GM19452 (cell line): Measurements from ENCODE around the gene CFAP97D1.

Experiments used
- ATAC-seq: cut with Tn5 transposase; IDR thresholded peaks from one replicate; pipeline ENCODE4 v1.9.1; 2021; ENCODE audit not compliant: unreplicated experiment

CFAP97D1 gene

DNA sequence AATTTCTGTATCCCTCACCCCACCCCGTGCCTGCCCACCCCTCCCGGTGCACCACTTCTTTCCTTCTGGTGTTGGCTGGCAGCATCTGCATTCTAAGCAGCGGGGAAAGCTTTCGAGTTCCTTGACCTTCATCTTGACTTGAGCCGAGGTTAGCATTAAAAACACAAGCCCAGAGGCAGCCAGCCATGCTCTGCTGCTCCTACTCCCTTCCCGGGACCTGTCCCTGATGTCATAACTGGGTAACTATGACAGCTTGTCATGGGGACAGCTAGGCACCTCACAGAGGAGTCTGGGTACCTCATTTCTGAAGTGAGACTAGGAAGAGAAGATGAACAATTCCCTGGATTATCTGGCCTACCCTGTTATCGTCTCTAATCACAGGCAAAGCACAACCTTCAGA lies at the start of gene CFAP97D1:
Gene CFAP97D1 (plus strand): TSS at position 301 of the 400 bp plus-strand sequence. CDS start 28 bp downstream, at position 329.
- no peak for ATAC-seq

DNA sequence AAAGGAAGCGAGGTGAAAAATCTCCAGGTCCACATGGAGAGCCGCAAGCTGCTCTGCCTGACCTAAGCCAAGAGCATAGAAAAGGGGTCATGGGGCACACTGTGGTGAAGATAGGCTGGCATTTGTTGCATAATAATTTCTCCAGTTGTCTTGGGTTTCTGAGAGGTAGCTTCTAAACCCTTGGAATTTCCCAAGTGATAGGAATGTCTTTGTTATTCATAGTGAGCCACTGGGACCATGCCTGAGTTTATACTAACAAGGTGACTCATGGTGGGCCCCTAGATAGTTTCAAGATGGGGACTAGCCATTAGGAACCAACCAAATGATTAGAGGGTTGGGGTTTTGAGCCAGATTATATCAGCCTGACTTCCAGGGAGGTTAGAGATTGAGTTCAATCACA lies 47.3 kb upstream of the CFAP97D1 start:
- ATAC-seq: no peak

DNA sequence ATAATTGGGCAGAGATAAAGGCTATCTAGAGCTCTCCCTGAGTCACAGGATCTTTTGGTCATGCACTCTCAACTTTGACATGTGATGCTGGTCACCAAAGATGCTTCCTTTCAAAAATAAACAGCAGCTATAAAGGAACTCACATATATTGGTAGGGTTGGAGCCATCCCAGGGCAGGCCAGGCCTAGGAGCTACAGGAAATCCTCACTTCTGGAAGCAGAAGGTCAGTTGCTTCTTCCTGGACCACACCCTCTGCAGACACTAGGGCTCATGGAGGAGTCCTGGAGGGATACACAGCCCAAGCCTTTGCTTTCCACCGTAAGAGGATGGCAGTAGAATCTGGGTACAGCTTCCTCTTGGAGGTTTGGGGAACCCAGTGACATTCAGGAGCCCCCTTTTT lies 46.3 kb upstream of the CFAP97D1 start:
- no peak for ATAC-seq

DNA sequence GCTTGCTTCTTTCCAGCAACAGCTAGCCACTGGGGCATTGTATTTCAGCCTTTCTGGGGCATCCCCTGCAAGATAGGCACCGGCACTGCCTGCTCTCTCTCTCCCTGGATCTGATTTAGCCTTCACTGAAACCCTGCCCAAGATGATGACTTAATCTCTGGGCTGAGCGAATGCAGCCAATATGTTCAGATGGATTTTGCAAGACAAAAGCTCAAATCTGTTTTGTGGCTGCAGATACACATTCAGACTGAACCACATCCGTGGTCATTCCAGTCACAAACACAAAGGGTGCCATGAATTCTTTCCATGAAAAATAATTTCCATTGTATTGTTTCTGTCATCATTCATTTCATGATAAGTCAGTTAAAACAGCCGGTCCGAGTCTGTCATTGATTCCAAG lies 45.9 kb upstream of the CFAP97D1 start:
- ATAC-seq: no peak

DNA sequence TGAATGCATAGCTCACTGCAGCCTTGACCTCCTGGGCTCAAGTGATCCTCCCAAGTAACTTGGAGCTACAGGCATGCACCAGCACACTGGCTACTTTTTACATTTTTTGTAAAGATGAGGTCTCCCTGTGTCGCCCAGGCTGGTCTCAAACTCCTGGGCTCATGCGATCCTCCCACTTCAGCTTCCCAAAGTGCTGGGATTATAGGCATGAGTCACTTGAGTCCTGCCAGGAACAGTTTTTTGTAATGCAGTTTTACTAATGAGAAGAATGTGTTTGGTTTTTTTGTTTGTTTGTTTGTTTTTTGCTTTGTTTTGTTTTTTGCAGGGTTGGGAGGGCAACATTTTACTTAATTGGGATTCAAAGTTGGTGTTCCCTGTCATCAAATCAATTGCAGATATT lies 43.8 kb upstream of the CFAP97D1 start:
- ATAC-seq: no peak

DNA sequence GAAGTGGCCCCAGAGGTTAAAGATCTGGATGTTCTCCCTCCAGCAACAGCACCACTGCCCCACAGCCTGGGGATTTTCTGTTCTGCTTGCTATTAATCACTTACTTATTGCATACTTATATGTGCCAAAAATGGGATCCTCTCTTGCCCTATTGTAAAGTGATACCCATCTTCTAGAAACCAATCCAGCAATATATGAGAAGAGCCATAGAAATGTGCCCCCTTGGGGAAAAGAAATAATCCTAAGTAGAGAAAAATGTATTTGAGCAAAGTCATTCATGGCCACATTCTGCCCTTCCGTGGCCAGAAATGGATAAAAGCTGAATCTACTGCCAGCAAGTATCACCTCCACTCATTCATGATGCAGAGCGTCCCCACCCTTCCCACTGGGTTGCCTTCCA lies 42.5 kb upstream of the CFAP97D1 start:
- ATAC-seq: no peak

DNA sequence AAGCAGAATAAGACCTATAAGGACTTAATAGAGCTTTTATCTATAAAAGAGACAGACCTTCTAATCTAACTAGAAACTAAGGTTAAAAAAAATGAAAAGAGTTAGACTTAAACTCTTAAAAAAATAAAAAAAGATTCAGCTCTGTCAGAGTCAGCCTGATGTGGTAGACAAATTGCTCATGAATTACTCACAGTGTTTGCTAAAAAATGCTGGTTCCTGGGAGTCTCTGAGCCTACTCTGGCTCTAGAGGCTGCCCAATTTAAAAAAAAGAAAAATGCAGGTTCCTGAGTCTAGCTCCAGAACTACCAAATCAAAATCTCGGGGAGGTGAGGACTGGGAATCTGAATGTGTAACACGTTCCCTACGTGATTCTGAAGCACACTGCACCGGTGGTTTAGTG lies 39.7 kb upstream of the CFAP97D1 start:
- no peak for ATAC-seq

DNA sequence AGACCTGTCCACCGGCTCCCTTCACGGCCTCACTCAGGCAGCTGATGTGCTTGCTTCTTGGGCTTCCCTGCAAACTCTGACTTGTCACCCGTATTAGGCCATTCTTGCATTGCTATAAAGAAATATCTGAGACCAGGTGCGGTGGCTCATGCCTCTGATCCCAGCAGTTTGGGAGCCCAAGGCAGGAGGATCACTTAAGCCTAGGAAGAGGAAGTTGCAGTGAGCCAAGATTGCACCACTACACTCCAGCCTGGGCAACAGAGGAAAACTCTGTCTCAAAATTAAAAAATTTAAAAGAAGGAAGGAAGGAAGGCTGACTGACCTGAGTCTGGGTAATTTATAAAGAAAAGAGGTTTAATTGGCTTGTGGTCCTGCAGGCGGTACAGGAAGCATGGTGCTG lies 38.6 kb upstream of the CFAP97D1 start:
- ATAC-seq: no peak

DNA sequence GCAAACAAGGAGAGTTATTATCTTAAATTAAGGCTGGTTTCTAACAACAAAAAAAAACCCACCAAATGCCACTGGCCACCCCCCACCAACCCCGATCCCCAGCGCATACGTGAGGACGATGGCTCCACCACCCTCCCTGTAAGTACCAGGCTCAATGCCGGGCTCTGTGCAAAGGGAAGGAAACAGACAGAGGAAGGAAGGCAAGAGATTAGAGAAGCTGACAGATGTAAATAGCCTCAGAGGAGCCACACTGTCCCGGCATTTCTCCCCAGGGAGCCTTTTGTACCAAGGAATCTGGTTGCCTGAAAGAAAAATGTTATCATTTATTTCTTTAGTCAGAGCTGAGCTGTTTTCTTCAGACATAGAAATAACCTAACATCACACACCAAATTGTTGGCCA lies 34.7 kb upstream of the CFAP97D1 start:
- ATAC-seq: no peak

DNA sequence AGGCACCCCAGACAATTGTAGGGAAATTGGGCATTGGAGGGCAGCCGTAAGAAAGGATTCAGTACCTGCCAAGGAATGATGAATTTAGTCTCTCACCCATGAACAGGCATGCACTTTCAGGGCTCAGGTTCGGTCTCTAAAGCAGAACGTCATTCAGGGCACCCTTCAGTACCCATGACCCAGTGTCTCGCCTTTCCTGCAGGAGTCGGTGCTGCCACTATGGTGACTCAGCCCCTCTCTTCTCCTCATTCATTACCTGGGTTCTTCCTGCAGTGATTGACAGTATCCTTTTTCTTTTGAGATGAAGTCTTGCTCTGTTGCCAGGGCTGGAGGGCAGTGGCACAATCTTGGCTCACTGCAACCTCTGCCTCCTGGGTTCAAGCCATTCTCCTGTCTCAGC lies 30.1 kb upstream of the CFAP97D1 start:
- ATAC-seq: no peak

DNA sequence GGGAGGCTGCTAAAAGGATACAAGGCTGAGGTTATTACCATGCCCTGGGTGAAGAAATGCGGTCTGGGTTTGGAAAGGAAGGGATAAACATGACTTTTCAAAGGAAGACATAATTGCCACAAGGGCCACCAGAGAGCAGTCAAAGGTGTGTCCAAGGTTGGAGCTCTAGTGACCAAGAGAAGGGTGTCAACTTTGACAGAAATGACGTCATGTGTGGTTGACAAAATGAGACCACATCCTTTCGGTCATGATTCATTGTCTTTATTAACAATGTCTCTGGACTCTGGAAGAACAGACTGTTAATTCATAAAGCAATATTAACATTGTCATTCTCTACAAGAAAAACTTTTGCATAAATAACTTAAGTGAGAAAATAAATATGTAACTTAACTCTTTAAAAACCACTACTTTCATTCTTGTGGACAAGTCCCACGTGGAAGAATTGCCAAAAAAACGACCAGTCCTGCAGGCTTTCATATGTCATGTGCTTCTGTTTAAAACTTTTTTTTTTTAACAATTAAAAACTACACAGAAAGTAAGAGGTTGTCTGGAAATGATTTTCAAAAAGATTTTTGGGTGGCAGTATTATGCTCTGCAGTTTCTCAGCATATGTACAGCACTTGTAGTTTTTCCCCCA lies 26.6 kb upstream of the CFAP97D1 start:
- ATAC-seq: no peak

DNA sequence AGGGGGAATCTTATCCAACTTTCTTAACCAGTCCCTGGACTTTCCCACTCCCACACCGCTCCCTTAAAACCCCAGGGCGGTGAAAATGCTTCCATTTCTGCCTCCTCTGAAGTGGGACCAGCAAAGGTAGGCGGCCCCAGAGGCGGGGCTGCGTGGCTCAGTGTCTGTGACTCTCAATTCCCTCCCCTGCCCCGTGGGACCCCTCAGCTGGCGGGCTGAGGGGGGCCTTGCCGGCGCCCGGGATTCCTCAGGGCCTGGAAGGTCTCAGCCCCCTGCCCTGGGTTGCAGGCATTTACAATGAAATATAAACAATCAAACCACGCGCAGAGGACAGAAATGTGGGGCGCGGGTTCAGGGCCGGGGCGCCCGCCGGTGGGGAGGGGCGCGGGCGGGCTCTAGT lies 25.3 kb upstream of the CFAP97D1 start:
- ATAC-seq: no peak

DNA sequence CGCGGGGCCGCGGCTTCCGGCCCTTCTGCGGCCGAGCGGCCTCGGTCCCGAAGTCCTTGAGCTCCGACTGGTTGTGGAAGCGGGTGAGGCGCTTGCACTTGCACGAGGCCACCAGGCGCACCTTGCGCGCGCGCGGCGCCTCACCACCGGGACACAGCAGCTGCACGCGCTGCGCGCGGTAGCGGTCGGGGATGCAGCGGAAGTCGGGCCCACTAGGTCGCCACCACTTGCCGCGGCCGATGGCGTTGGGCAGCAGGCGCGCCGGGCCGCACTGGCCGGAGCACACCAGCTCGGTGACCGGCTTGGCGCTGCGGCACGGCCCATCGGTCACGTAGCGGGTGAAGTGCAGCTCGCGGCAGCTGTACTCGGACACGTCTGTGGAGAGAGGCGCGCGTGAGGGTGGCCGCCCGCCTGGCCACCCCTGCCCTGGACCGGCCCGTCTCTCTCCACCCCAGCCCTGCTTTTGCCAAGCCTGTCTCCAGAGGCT lies 24.8 kb upstream of the CFAP97D1 start:
- no peak for ATAC-seq

DNA sequence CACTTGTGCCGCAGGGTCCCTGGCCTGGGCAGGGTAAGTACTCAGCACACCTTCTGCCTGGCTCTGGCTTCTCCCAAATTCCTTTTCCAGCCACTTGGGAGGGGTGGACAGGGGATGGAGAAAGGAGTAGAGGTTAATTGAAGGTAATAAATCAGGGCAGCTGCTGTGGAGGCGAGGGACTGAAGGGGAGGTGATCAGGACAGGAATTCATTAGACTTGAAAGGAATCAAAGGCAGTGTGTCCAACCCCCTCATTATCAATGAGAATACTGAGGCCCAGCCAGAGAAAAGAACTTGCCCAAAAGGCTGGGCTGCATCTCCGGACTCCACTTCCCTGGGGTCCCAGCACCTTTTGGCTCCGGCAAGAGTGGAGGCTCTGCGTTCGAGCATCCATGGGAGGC lies 24.0 kb upstream of the CFAP97D1 start:
- ATAC-seq: no peak

DNA sequence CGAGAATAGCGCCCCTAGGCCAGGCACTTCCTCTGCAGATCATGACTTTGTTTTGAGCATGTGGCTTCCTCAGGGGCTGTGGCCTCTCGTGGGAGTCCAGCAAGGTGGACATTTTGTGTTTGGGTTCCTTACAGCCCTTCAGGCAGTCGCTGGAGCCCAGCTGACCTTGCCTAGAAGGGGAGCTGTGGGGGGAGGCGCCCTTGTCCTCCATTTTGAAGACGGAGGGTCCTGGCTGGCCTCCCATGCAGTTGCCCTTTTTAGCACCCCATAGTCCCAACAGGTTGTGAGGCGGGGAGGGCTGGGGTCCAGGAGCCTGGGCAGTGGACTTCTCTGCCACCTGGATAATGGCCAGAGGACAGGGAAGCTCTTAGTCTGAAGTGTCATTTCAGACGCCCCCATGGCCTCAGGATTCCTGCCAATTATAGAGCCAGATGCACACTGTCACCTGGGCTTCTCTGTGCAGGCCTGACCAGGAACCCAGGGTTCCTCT lies 23.0 kb upstream of the CFAP97D1 start:
- ATAC-seq: no peak

DNA sequence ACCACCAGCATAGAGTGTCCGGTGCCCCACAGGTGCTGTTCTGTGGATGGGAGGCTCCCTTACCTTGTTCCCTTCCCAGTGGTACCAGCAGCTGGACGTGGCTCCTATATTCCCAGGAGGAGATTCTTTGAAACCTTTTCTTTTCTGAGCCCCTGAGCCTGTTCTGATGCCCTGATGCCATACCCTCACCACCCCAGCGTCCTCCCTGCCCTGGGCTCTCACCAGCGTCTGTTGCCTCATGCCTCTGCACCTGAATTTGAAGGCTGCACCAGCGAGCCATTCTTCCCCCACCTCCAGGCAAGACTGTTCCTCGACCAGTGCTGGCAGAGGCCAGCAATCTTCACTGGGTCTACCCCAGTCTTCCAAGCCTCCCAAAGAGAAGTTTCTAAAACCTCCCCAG lies 22.1 kb upstream of the CFAP97D1 start:
- ATAC-seq: no peak

DNA sequence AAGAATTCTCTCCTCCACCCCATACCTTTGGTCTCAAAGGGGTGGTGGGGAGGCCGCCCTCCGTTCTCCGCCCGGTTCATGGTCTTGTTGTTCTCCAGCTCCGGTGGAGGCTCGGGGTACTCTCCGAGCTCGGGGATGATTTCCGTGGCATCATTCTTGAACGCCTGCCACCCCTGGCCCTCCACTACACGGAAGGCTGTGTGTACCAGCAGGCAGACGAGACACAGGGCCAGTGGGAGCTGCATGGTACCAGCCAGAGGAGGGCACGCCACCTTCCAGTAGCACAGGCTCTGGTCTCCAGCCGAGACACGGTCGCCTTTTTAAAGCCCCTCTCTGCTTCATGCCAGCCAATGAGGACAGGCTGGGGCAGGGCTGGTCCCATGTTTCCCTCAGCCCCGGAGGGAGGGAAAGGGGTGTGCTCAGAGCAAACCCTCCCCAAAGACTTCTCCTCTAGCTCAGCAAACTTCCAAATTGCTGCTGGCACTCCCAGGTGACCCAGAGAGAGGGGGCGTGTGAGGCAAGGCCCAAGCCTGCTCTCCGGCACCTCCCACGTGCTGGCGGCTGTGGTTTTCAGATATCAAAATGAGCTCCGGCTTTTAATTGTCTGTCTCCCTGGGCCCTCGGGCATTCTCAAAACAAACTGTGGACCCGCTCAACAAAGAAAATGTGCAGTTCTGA lies 21.6 kb upstream of the CFAP97D1 start, which contains the start of gene SOST:
Gene SOST (minus strand): TSS at position 295 of the 678 bp plus-strand sequence. CDS start 50 bp downstream, at position 245.
- no peak for ATAC-seq

DNA sequence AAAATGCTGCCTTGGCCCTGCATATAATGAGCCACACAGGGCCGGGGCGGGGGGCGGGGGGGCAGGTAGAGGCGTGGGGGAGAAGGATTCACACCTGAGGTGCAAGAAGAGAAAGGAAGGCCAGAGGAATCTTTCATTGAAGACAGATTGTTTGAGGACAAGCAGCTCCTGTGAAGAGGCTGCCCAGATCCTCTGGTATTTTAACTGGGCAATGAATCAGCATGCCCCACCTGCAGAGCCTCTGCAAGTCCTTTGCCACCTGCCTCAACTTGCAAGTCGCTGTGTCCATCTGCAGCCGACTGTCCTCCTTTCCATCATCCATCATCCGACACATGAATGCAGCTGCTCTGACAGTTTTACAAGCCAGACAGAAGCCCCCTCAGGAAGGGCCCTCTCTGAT lies 20.4 kb upstream of the CFAP97D1 start:
- ATAC-seq: no peak

DNA sequence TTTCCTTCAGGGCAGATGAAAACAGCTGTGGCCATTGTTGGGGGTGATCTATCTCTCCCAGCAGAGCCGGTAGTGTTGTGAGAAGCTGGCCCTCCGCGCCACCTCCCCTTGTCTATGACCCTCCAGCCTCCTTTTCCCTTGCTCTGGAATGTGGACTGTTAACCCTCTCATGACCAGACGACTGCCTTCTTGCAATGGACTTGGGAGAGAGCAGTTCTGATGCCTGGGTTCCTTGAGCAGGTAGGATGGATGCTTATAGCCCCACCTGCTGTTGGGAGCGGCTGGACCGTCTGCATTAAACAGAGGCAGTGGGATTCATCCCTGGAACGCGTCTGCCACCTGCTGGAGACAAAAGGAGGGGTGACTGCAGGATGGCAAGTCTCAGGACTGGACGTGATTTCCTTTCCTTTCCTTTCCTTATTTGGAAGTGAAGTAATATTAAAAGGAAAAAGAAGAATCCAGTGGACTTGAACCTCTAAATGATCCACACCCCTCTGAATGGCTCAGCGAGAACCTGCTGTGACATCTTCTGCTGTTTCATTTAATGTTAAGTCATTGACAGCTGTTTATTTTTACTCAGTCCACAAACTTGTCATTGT lies 19.9 kb upstream of the CFAP97D1 start:
- ATAC-seq: no peak

DNA sequence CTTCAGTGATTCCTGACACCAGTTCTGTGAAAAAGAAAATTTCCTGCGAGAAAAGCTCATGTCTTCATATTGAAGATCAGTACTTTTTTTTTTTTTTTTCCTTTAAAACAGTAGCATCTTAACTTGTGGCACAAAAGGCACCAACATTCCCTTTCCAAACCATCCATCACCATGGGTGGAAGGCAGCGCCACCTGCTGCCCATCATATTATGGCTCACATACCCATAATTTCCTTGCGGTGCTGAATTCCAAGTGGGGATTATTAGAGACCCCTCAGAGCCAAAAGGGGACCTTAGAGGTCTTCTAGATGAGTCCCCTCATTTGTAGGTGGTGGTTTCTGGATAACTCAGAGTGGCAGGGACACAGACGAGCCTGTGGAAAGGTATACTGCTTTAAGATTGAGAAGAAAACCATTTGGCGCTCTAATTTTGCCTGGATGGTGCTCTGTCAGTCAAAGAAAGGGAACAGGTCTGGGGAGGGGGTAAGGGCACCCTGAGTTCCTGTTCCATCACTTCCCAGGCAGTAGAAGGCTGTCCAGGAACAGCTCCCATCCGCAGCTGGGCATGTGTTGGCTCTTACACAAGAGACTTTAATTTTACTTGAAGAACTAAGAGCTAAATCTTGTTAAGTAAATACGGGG lies 13.7 kb upstream of the CFAP97D1 start:
- ATAC-seq: no peak

DNA sequence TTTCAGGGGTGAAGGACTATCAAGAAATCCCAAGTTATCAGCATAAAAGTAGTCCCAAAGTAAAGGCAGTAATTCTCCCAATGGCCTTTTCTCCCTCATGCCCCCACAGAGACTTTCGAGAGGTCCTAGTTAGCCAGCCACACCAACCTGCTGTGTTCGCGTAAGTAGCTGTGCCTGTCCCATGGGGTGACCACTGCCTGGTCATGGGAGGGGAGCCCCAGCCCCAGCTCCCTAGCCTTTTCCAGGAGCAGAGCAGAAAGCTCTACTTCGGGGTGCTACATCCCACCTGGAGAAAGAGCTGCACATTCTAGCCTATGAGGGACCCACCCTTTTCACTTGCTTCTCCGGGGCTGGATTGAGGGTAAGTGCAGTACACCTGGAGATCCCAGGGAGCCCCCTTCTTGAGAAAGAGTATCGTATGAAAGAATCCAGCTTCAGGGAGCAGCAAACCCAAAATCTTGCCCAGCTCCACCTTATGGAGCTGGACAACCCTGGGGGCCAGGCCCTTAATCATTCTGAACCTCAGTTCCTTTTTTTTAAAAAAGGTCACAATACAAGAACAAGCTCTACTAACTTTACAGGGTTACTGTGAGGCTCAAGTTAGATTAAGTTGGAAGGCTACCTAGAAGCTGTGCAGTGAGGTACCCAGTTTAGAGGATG lies 13.1 kb upstream of the CFAP97D1 start:
- no peak for ATAC-seq
